ENCODE data around the gene MSH5.

GRCh38 chr6:31733734-31734133, 6.1 kb upstream of the MSH5 start:
- no peak for TF ChIP-seq CTCF (IDR thresholded peaks at IDR 0.05; ENCODE audit: low read depth, low read length)
- no peak for TF ChIP-seq POLR2A (IDR thresholded peaks at IDR 0.05; ENCODE audit: extremely low read depth, insufficient read length)
- TF ChIP-seq MAX (IDR thresholded peaks at IDR 0.05; ENCODE audit: low read depth, low read length): no peak

Data from NB4 (cell line).